GM19397 (cell line): ENCODE results near the gene KLF16.

Experiments used
- ATAC-seq: cut with Tn5 transposase; IDR thresholded peaks from one replicate; pipeline ENCODE4 v1.9.1; 2021; ENCODE audit warnings: mild to moderate bottlenecking, moderate library complexity; ENCODE audit not compliant: unreplicated experiment

The KLF16 gene

DNA sequence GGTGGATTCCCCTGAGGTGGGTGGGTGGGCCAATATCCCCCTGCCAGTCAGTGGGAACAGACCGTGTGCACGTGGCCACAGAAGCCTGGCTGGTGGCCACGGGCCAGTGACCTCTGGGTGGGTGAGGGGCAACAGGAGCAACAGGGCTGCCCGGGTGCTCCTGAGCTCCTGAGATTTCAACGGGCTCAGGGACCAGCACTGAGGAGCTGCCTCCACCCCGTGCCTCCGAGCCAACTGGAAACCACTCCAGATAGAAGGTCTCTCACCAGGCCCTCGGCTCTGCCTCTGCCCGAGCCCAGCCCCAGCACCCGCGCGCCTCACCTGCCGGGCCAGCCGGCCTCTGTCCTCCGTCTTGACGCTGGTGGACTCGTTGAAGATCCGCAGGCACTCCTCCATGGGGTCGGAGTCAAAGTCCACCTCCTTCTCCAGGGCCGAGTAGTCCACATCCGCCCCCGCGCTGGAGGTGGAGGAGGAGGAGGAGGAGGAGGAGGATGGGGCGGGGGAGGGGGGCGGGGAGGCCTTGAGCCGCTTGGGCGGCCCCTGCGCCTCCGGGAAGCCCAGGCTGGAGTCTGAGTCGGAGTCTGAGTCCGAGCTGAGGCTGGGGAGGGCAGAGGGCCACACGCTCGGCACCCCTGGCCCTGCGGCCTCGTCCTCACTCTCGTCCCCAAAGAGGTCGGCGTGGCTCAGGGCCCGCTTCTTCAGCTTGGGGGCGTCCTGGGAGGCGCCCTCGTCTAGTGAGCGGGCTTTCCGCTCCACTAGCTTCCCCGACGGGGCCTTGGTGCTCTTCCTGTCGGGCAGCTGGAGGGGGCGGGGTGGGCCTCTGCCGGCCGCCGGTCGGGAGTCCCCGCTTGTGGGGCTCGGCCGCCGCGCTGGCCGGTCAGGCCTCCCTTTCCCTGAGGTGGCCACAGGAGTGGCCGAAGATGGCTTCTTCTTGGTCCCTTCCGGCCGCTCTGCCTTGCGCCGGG, 36.5 kb downstream of the KLF16 start:
- no peak for ATAC-seq

DNA sequence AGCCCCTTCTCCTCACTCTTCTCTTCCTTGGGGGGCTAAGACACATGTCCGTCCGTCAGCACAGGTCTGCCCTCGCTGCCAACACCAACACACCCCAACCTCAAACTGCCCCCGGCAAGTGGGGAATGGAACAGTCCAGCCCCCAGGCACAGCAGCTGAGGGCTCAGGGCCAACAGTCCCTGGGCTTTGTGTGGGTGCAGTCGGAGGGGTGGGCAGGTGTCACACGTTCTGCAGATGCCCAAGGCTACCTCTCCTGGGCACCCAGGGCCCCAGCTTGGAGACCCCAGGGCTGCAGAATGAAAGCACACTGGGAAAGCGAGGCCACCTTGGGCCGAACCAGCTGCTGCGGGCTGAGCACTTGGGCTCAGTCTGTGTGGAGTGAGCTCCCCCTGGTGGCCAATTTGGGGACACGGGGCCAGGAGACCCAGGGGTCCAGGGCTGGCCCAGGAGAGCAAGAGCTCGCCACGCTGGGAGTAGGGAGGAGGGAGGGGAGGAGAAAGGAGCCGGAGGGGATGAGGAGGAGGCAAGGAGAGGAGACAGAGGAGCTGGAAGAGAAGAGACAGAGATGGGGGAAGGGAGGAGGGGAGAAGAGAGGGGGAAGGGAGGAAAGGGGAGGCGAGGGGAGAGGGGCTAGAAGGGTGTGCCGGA, 37.3 kb downstream of the KLF16 start:
- no peak for ATAC-seq

- no peak for ATAC-seq
These were observed 39.1 kb downstream of the KLF16 start for GRCh38 chr19:1824252-1824622.

DNA sequence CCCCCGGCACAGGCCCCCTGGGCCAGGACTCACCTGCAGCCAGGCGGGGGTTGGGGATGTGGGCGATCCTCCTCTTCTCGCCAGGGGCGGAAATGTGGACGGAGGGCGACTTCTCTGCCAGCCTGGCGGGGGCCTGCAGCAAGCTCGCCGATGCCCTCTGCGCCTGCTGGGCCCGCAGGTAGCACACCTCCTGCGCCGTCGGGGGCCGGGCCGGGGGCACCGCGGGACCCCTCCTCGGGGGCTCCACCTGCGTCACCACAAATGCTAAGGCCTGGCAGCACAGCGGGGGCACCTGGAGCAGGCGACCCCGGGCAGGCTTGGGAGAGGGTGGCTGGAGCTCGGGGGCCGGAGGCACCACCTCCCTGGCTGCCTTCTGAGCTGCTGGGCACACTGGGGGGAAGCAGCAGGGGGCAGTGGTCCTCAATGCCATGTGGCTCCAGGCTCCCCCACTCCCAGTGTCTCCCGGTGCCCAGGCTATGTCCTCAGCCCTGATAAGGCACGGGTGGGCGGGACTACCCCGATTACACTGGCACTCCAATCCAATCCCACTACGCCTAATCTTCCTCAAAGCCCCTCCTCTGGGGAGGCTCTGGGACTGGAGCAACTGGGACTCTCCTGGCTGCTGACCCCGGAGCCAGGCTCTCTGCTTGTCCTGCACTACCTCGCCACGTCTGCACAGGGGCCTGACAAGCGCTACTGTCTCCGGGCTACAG, 39.7 kb downstream of the KLF16 start:
- no peak for ATAC-seq

DNA sequence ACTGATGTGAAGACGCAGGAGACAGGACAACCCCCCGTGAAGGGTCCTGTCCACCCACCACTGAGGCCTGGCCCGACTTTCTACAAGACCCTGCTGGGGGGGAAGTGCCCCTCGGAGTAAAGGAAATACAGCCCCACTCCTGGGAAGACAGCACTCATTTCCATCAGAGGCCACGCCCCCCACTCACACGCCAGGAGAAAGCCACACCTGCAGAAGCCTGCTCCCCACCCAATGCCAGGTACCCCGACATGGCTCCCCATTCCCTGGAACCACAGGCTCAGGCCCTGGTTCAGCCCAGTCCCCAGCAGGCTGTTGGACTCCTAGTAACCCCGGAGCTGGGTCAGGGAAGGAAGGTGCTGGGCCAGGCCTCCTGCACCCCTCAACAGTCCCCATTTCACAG, 40.4 kb downstream of the KLF16 start:
- no peak for ATAC-seq

DNA sequence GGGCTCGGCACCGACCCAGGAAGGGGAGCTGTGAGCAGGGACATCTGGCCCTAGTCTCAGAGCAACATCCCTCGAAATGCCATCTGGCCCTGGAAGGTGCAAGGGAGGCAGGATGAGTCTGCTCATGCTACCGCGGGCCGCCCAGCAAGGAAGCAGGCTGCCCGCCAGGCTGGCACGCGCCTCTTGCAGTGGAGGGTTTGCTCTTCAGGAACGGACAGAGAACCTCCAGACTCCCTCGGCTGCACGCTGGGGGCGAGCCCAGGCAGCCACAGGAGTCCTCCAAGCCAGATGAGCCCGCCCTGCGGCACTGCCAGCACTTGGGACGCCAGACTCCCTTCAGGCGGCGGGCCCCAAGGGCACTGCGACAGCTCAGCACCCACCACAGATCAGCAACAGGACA, 41.2 kb downstream of the KLF16 start:
- ATAC-seq: no peak

GRCh38 chr19:1819341-1820255, 43.8 kb downstream of the KLF16 start:
- ATAC-seq: no peak

DNA sequence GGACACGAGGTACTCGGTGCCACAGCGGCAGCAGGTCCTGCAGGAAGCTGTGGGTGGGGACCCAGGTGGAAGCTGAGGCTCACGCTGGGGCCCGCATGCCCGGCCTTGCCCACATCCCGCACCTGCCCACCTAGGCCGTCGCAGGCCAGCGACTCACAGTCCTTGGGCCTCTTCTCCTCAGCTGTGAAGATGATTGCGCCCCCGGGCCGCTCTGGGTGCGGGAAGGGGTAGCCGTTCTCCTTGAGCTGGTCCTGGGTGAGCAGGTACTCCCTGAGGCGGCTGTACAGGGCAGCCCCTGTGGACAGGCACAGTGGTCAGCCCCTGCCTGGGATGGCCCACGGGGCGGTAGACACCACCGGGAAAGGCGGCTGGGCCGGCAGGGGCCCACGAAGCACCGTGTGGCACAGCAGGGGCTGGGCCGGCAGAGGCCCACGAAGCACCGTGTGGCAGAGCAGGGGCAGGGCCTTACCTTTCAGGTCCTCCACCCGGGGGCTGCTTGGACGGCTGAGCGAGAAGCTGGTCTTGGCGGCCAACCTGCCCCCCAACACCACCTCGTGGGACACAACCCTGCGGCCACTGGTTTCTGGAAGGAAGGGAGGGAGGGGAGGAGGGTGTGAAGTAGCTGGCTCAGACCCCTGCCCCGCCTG, 44.7 kb downstream of the KLF16 start:
- ATAC-seq: no peak

GRCh38 chr19:1817553-1818179, 45.7 kb downstream of the KLF16 start:
- ATAC-seq: no peak

DNA sequence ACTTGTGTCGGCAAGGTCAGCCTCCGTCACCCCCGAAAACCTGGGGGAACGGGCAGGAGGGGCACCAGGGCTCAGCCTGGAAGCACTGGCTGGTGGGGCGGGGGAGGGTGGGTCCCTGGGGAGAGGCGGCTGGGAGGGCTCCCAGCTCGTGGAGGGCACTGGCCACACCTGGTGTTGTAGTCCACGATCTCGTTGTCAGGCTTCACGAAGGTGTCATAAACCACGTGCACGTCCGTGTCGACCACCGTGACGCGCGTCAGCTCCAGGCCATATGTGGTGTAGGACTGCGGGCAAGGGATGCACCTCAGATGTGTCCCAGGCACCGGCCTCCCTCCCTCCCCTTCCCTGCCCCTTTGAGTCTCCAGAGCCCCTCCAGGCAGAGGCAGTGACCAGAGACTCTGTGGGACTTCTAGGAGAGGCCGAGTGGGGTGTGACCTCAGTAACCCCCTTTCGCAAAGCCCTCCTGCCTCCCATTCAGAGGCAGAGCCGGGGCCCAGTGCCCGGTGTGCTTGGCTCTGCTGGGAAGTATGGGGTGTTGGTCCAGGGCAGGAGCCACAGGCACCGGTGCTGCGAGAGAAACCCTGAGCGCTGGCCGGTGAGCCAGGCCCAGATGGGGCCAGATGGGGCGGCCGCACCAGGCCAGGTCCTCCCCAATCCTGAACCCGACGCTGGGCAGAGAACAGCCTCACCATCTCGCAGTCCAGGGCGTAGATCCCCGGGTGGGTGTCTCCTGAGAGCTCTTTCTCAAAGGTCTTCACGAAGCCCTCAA, 46.7 kb downstream of the KLF16 start:
- no peak for ATAC-seq

DNA sequence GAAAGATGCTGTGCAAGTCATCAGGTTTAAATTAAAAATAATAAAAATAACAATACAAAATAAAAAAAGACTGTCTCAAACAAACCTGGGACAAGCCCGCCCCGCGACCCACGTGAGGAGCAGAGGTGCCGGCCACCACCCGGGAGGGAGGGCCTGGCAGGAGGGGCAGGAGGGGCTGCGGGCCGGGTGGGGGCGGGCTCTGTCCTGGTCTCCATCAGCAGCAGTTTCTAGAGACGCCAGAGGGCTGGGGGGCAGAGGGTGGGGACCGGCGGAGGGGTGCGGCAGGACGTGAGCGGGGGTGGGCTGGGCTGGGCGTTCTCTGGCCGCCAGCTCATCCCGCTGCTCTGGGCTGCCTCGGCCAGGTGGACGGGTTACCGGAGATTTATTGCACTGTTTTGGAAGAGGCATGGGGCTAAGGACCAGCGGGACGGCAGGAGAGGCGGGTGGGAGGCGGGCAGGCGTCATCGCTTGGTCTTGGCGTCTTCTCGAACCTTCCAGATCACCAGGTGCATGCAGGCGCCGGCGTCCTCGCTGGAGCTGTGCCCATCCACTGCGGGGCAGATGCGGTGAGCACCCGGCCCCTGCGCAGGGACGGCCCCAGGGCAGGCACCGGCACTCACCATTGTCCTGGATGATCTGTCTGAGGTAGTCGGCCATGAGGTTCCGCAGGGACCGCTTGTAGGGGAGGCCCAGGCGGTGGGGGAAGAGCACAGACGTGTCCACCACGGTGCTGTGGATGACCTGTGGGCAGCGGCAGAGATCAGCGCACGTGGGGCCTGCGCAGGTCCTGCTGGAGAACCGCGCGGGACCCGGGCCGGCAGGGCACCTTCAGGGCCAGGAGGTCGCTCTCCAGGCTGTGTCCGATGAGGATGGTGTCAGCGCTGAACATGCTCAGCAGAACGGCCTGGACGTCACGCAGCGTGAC, 47.5 kb downstream of the KLF16 start:
- no peak for ATAC-seq

DNA sequence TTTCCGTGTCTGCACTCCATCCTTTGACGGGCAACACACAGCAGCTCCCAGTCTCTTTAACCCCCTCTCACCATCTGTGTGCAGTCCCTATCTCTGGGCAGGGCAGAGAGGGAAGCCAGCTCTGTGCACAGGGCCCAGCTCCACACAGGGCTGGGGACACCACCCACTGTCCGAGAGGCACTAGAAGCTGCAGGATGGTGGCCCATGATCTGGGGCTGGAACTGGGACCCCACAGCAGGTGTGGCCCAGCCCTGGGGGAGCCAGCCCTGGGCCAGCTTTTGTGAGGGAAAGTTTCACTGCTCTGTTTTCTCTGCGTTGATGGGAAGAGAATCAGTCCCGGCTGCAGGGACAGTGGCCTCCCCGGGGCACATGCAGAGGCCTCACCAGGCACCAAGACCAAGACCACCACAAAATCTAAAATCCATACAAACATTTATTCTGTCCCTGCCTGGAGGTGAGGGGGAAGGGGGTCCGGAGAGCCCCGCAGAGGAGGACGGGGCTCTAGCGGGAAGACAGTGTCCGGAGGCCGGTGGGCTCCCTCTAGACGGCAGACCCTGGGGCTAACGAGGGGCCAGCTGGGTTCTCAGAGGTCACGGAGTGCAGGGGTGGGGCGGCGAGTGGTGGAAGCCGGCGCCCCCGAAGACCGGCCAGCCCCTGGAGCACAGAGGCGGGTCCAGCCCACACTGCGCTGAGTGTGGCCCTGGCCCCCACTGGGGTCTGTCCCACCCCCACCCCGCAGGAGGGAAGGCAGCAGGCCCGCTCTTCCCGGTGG, 48.4 kb downstream of the KLF16 start:
- ATAC-seq: no peak

DNA sequence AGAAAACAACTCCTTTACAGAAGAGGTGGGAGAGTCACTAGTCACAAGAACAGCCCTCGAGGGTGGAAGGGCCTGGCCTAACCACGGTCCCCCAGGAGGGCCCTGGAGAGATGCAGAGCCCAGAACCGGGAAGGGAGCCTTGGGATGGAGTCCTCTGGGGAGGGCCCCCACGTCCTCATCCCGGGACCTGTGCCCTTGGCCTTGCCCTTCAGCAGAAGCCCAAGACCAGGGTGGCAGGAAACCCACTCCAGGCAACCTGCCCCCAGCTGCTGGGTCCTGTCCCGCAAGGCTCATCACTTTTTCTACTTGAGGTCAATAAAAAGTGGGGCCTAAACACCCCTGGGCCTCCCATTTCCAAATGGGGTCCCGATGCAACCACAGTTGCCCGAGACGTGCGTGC, 49.0 kb downstream of the KLF16 start:
- no peak for ATAC-seq

GRCh38 chr19:1813192-1814182, 49.9 kb downstream of the KLF16 start:
- ATAC-seq: no peak

DNA sequence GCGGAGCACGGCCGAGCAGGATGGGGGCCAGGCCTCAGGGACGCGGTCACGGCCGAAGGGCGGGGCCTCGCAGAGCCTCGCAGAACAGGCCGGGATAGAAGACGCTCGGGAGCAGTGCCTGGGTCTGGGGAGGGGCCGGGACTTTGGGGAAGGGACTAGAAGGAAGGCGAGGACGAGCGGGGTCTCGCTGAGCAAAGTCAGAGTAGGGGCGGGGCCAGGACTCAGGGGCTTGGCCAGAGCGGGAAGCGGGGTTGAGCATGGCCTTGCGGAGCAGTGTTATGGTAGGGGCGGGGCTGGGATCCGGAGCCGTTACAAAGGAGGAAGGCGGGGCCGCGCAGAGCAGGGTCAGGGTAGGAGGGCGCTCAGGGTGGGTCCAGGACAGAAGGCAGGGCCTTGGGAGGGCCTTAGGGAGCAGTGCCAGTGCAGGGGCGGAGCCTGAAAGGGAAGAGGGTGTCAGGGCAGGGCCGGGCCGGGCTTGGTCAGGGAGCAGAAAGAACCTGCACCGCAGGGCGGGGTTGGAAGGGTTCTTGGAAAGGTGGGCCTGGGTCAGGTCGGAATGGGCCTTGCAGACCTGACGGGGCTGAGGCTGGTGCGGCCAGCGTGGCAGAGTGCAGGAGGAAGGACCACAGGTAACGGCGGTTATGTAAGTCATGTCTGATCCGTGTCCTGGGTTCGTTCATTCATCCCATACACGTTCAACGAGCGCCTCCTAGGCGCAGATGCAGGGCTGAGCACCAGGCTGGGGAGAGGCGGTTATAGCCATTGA, 50.8 kb downstream of the KLF16 start:
- ATAC-seq: peak; percentile 77
